ENCODE measurements around the gene PPP4R1.

PPP4R1 gene

DNA sequence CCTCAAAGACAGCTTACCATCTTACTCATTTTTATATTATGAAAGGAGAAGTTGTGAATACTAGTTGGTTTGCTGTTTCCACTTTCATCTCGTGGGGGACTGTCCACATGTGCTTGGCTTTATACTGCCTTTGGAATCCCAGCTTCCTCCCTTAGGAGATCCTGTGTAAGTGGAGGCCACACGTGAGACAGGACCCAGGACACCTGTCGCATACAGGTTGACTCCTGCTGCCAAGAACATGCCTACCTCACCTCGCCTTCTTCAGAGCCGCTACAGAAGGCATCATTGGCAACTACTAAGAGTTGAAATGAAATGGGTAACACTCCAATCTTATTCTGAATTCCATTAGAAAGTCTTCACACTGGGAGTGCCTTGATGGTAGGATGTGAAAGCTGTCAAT, 69.3 kb downstream of the PPP4R1 start:
- no peak for DNase-seq

DNA sequence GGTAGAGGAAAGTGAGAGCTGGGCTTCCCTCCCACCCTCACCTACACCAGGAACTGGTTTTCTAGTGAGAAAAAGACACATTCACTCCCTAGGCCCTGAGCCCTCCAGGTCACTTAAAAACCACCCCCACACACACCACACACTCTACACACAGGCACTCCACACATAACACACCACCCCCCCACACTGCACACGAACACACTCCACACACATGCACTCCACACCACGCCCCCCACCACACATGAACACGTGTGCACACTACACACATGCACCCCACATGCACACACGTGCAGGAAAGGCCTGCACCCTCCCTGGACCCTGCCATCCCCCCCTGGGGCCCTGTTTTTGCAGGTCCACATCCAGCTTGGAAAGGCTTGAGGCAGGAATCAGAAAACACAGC, 71.4 kb downstream of the PPP4R1 start:
- DNase-seq = no peak

GRCh38 chr18:9539938-9540337, 74.4 kb downstream of the PPP4R1 start:
- no peak for DNase-seq

- peak; percentile 82 for DNase-seq
These were observed 75.1 kb downstream of the PPP4R1 start for GRCh38 chr18:9539283-9539682.

DNA sequence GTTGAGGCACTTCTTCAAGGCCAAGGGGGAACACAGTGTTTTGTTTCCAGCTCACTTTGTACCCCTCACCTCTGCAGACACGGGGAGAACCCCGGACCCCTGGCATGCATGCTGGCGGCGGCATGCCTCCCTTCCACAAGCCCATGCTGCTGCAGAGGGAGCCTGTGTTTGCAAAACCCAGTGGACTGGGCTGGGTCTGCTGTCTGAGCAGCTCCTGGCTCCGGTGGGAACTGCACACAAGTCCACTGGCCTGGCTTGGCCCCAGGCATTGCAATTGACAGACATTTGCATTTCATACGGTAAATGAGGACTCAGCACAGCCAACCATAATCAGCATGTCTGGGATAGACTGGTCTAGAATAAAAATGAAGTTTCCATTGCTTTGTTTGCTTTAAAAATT, 76.7 kb downstream of the PPP4R1 start:
- DNase-seq = no peak

DNA sequence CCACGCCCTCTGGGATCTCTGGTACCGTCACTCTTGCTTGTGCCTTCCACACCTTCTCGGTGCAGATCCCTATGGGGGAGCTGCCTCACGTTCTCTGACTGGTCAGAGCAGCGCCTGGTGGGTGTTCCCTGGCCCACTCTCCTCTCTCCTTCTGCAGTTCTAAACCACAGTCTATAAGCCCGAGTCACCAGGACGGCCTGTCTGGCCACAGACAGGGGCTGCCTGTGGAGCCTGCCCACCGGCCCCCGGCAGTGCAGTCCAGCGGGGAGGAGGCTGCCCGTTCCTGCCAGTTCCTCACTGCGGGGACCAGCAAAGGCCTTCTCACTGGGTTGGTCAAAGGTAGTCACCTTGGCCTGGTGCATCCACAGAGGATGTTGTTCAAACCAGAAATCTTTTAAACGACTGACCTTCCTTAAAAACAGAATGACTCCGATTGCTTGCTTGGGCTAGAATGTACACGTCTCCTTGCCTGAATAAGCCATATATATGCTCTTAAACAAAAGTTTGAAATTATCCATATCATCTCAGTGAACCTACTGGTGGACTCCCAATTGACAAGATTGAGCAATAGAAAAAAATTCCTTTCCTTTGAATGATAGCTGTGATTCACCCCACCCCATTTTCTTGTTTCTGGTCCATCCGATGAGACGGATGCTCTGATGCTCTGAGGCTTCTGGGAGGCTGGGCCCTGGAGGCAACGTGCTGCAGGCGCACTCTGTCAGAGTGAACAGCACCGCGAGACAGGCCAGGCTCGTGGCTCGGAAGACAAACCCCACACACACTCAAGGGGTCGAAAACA, 77.8 kb downstream of the PPP4R1 start:
- peak; percentile 75 for DNase-seq

DNA sequence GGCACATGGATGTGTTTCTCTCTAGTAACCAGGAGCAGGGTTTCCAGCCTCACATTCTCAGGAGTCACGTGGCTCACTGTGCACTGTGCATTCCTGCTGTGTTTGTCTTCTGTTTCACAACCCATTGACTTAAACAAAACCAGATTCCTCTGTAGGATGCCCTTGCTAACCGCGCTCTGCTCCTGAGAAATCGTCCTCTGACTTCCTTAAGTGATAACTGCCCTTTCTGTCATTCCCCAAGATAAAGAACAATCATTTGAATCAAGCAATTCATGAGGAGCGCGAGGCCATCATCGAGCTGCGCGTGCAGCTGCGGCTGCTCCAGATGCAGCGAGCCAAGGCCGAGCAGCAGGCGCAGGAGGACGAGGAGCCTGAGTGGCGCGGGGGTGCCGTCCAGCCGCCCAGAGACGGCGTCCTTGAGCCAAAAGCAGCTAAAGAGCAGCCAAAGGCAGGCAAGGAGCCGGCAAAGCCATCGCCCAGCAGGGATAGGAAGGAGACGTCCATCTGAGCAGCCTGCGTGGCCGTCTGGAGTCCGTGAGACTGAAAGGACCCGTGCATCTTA, 78.8 kb downstream of the PPP4R1 start:
- peak; percentile 96 for DNase-seq

DNA sequence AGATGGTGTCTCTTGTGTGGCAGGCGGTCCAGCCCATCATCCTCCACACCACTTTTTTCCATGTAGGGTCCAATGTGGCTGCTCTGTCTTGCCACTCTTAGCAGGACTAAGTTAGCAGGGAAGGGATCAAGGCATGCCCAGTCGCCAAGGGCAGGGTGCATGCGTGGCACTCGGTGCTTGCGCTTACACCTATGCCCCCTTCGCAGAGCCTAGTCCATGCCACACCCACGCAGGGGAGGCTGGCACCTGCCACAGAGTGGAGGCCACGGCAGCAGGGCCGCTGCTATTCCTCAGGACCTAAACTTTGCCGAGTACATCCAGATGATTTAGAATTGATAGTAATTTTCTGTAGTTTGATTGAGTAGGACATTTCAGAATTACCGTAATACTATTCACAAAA, 79.5 kb downstream of the PPP4R1 start:
- DNase-seq = no peak

DNA sequence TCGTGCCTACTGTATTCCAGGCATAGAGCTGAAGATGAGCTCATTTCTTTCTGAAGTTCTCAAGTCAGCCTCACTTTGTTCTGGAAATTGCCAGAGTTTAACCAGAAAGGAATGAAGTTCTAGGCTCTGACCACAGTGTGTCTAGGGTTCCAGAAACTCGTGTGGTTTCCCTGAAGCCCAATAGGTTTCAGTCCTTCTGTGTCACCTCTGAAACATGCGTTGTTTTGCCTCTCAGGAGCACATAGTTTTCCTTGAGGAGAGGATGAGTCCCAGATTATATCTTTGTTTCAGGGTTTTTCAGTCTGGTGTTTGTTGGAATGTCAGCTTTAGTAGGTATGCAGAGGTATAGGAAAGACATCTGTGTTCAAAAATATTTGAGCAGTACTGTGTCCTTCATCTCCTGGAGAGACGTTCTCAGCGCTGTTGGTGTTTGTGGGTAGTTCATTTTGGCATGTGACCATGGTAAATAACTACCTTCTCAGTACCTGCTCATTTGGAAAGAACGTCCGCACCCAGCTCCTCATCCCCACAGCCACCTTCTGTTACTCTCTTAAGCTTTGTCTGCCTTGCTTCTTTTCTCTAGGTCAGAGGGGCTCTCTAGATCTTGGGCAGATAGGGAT, 82.5 kb downstream of the PPP4R1 start:
- peak; percentile 42 for DNase-seq

DNA sequence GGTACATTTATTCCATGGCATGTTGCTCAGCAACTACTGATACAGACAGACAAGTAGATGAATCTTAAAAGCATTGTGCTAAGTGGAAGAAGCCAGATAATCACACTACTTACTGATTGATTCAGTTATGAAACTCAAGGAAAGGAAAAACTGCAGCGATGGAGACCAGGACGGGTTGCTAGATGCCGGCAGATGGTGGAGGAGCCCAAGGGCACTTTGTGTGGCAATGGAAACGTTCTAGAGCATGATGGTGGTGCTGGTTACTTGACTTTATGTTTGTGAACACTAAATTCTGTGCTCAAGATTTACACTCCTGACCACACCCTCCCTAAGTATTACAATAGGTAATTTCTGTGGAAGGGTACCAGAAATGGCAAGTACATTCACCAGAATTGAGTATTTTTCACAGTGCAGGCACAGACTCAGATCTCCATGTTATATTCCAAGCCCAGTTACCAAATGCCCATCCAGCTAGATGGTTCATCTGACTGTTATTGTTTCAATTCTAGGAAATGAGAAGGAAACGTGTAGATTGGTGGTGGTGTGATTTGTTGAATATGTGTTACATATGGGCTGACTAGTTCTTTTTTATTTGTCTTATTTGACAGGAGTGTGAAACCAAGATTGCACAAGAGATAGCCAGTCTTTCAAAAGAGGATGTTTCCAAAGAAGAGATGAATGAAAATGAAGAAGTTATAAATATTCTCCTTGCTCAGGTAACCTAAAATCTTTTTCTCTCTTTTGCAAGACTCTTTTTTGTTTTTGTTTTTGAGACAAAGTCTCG, 83.9 kb downstream of the PPP4R1 start:
- no peak for DNase-seq

DNA sequence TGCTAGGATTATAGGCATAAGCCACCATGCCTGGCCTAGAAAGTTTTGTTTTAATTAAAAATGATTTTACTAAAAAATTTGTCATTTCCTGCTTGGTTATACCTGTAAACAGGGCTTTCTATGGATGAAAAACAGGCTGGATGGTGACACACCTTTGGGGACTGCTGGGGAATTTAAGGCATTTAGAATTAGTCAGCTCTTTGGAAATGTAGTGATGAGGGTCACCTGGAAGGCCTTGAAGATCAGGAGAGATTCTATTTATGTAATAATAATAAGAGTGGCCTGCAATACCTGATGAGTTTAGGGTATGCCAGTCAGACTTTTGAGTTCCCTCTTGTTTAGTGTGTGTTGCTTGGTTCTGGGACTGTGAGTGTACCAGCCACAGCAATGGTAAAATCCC, 87.9 kb downstream of the PPP4R1 start:
- DNase-seq = no peak

DNA sequence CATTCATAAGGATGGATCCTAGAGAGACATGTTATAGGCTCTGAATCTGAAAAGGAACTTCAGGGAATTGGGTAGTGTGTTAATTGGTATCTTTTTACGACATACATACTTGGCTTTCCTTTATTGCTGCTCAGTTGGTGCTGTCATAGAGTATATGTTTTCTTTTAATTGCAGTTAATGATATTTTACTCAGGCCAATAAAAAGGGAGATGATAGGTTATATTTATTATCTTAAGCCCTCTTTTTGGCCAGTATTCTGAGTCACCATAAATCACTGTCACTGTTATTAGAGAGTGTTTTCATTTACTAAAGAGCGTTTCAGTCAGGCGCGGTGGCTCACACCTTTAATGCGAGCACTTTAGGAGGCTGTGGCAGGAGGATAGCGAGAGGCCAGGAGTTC, 91.4 kb downstream of the PPP4R1 start:
- DNase-seq = no peak

DNA sequence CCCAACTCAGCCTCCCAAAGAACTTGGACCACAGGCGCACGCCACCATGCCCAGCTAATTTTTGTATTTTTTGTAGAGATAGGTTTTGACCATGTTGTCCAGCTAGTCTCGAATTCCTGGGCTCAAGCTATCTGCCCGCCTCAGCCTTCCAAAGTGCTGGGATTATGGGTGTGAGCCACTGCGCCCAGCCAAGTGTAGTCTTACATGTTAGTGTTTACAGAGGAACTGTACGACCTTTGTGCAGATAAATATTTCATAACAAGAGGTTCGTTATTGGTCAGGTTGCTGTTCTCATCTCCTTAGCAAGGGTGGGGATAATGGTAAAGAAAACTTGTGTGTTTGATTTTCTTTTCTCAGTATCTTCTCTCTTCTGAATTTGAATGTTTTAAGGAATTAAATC, 92.6 kb downstream of the PPP4R1 start:
- DNase-seq = no peak

GRCh38 chr18:9520666-9521065, 93.7 kb downstream of the PPP4R1 start:
- DNase-seq = no peak

DNA sequence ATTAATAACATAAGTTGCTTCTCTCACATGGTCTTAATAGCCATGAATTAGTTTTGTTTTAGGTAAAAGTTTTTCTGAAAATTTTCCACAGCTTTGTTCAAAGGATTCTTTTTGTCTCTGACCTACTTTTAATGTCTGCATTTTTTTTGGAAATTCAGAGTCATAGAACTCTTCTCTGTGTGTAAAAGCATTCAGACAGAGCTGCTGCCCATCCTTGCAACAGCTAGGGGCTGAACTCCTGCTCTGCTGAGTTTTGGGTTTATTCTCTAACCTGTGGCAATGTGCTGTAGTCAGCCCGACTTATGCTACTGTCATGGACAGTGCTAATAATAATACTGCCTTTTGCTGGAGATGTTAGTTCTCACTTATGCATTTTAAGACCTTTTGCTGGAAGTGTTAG, 95.0 kb downstream of the PPP4R1 start:
- no peak for DNase-seq

- no peak for DNase-seq
These were observed 96.5 kb downstream of the PPP4R1 start for GRCh38 chr18:9517869-9518268.

DNA sequence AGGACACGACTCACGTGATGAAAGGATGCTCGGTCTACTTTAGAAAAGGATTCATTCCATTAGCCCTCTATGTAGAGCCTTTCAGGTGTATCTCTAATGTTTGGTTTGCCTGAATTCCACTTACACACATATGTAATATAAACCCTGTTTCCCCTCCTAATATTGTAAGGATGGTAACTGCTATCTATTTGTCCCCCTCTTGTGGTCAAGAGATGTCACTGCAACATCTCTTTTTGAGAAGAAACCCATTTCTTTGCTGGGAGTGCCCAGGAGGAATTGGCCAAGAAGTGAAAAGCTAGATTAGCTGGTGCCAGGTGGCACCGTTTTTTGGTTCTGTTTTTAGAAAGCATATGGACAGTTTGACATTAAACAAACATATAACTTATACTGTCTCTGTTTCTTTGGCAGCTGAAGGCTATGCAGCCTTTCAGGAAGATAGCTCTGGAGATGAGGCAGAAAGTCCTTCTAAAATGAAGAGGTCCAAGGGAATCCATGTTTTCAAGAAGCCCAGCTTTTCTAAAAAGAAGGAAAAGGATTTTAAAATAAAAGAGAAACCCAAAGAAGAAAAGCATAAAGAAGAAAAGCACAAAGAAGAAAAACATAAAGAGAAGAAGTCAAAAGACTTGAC, 97.8 kb downstream of the PPP4R1 start:
- peak; percentile 48 for DNase-seq

DNA sequence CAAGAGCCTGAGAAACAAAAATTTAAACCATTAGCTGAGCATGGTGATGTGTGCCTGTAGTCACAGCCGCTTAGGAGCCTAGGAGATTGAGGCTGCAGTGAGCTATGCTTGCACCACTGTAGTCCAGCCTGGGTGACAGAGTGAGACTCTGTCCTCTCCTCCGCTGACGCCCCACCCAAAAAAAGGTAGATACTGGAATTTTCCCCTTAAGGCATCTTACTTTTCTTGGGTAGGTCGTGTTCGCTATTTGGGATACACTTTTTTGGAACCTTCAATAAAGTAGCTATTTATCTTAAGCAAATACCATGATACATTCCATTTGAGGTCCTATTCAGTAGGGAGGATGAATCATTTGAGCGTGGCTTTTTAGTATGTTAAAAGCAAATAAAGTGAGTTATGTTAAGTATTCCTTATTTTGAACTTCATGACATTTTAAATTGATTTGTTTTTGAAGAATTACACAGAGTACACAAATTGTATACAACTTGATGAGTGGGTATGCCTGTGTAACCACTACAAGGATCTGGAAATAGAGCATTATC, 100.3 kb downstream of the PPP4R1 start:
- DNase-seq = peak; percentile 78

DNA sequence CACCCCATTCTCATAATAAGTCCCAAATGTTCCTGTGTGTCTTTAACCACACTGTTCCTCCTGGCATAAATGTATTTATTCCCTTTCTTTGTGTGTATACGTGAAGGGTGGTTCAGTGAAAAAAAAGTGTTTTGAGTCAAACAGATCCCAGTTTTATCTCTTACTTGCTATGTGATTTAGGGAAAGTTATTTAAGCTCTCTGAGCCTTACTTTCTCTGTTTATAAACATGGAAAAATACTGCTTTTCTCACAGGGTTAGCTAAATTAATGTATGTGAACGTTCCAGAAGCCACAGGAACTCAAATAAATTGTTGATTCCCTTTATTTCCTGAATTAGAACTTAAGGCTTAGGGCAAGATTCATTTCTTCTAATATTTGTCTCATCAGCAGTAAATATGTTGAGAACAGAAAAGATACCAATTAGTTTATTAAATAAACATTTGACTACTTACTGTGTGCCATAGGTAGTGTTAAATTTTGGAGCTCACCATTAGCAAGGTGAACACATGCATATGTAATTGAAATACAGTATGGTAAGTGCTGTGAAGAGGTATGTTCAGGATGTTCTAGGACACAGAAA, 105.8 kb downstream of the PPP4R1 start:
- DNase-seq = no peak

DNA sequence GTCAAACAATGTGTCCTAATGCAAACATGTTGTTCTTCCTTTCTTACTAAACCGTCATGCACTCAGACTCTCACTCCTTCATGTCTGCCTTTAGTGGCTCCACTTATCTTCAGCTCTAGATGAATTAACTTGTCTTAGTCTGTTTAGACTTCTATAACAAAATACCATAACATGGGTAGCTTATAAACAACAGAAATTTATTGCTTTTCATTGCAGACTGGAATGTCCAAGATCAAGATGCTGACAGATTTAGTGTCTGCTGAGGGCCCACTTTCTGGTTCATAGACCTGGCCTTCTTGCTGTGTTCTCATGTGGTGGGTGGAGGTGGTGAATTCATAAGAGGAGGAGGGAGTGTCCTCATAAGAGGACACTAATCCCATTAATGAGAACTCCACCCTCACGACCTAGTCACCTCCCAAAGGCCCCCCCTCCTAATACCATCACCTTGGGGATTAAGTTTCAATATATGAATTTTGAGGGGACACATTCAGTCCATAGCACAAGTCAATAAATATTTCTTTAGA, 106.7 kb downstream of the PPP4R1 start:
- peak; percentile 19 for DNase-seq

- no peak for DNase-seq
These were observed 108.1 kb downstream of the PPP4R1 start for GRCh38 chr18:9506046-9506792.

All from fibroblast of skin of abdomen (primary cell).